PC-3 (cell line): ENCODE results near the gene SLC25A6. TPM values are rescaled to one million over a fixed set of nuclear protein-coding genes. Genes with fewer than 3 reads are reported as not detected.

Experiments used
- ATAC-seq: fragments of 200-7000 bp; cut with Tn5 transposase; 2 replicates; pipeline ENCODE4 v1.9.1; 2020; ENCODE audit warnings: mild to moderate bottlenecking, moderate library complexity
- BruUV-seq: library from RNA; stranded (reverse); fragments of 400-500 nt; replicated peaks from 2 replicates; lab custom pipeline; 2021; lab: Mats Ljungman, UMichigan
- CTCF ChIA-PET: fragments of 300-600 bp; sonication (Branson Sonifier 250); formaldehyde crosslinking; loops from one replicate; lab custom pipeline; 2022; ENCODE audit warnings: antibody characterized with exemption; lab: Charles Lee
- POLR2A ChIA-PET: fragments of 300-600 bp; sonication (Branson Sonifier 250); formaldehyde crosslinking; loops from one replicate; lab custom pipeline; 2022; ENCODE audit warnings: antibody characterized with exemption; ENCODE audit not compliant: unreplicated experiment; lab: Charles Lee
- DNase-seq: peaks from one replicate; pipeline ENCODE4 v3.0.0-alpha.2; 2015
- H2AFZ ChIP-seq: fragments of 300-600 bp; sonication (generic); 2 replicates; pipeline ENCODE4 v1.6.0; 2016; ENCODE audit warnings: antibody characterized with exemption, low read length
- H3F3A ChIP-seq: fragments of 300-600 bp; sonication (generic); one replicate; pipeline ENCODE4 v1.6.0; 2017; ENCODE audit warnings: antibody characterized with exemption, low read length, control low read depth, mild to moderate bottlenecking; ENCODE audit not compliant: unreplicated experiment
- H3K27ac ChIP-seq: fragments of 300-600 bp; sonication (generic); 2 replicates; pipeline ENCODE4 v1.5.1; 2016; ENCODE audit warnings: mild to moderate bottlenecking, low read length
- H3K27me3 ChIP-seq: fragments of 300-600 bp; sonication (generic); 2 replicates; pipeline ENCODE4 v1.6.1; 2016; ENCODE audit warnings: low read length, mixed read lengths
- H3K36me3 ChIP-seq: fragments of 300-600 bp; sonication (generic); 2 replicates; pipeline ENCODE4 v1.6.1; 2016; ENCODE audit warnings: low read depth, mixed run types, low read length, mixed read lengths
- H3K4me1 ChIP-seq: fragments of 300-600 bp; sonication (generic); 2 replicates; pipeline ENCODE4 v1.5.1; 2016; ENCODE audit warnings: low read length; ENCODE audit not compliant: insufficient read depth
- H3K4me2 ChIP-seq: fragments of 300-600 bp; sonication (generic); 2 replicates; pipeline ENCODE4 v1.6.0; 2016; ENCODE audit warnings: low read length
- H3K4me3 ChIP-seq: fragments of 300-600 bp; sonication (generic); 2 replicates; pipeline ENCODE4 v1.5.1; 2016; ENCODE audit warnings: mild to moderate bottlenecking, low read length, mixed read lengths
- H3K79me2 ChIP-seq: fragments of 300-600 bp; sonication (generic); 2 replicates; pipeline ENCODE4 v1.6.1; 2017; ENCODE audit warnings: low read length, mixed read lengths
- H3K9ac ChIP-seq: fragments of 300-600 bp; sonication (generic); 2 replicates; pipeline ENCODE4 v1.6.0; 2016; ENCODE audit warnings: mild to moderate bottlenecking, low read length
- H3K9me2 ChIP-seq: fragments of 300-600 bp; sonication (generic); replicated peaks from 2 replicates; pipeline ENCODE4 v1.6.1; 2016; ENCODE audit warnings: mixed run types, low read length, mixed read lengths
- H3K9me3 ChIP-seq: fragments of 300-600 bp; sonication (generic); 2 replicates; pipeline ENCODE4 v1.6.1; 2016; ENCODE audit warnings: low read length, mixed read lengths
- H4K20me1 ChIP-seq: fragments of 300-600 bp; sonication (generic); 2 replicates; pipeline ENCODE4 v1.6.1; 2016; ENCODE audit warnings: low read length, mixed read lengths
- CTCF ChIP-seq: fragments of 300-600 bp; sonication (generic); conservative IDR thresholded peaks from 2 replicates; pipeline ENCODE4 v1.5.1; 2017; ENCODE audit warnings: antibody characterized with exemption, low read depth, mild to moderate bottlenecking, low read length
- EZH2 ChIP-seq: fragments of 300-600 bp; sonication (generic); IDR thresholded peaks from one replicate; pipeline ENCODE4 v1.6.1; 2017; ENCODE audit warnings: antibody characterized with exemption, mild to moderate bottlenecking, low read length; ENCODE audit not compliant: unreplicated experiment
- EZH2phosphoT487 ChIP-seq: fragments of 300-600 bp; sonication (generic); IDR thresholded peaks from 2 replicates; pipeline ENCODE4 v1.6.1; 2018; ENCODE audit warnings: mild to moderate bottlenecking, antibody characterized with exemption, low read length, borderline replicate concordance
- intact Hi-C: fragments of 100-400 bp; cut with micrococcal nuclease; formaldehyde crosslinking; loops from 2 replicates; pipeline ENCODE4 v1.9.0; 2023
- total RNA-seq: library from RNA; depleted of rRNA; stranded (reverse); fragments of >200 nt; gene quantifications from 2 replicates; pipeline ENCODE4 v1.2.3, GENCODE V29; 2014

SLC25A6 gene
- total RNA-seq, 1 experiment from 2014 or later, result 178 TPM

DNA sequence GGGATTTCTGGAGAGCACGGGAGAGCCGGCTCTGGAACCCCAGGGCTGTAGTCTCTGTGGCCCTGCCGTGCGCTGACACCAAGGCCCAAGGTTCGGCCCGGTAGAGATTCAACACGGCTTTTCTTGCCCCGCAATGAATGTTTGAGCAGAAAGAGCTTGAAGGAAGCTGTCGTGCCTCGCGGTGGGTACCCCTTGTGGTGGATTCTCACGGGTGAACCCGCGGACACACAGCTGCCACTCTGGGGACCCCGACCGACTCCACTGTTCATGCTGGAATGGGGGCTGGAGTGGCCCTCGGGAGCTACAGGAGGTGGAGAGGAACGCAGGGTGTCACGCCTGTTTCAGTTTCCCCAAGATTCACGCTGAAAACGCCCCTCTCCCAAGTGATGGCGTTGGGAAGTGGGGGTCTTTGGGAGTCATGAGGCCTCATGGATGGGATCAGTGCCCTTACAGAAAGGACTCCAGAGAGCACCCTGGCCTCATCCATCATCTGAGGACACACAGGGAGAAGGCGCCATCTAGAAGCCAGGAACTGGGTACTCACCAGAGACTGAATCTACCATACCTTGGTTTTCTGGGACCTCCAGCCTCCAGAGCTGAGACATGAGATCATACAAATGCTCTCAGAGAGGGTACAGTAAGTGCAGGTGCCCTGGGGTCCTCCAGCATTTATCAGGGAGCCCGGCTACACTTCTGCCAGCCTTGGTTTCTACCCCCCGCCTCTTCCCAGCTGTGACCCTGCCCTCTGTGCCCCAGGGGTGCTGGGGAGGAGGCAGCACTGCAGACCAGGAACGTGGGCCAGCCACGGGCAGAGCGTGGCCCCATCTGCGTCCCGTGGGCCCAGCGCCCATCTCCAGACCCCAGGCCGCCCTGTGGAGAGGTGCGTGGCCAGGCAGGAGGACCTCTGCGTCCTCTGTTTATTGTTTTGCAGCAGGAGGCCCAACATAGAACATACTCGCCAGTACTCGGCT, 6.4 kb downstream of the SLC25A6 start:
- H4K20me1 ChIP-seq, result peaks cover 56% of the 10 kb centered on the region
- H3F3A ChIP-seq, result no peaks in the 10 kb centered on the region
- no peak overlapping the region for H3K9ac ChIP-seq
- H3K4me1 ChIP-seq, result peaks cover 2% of the 10 kb centered on the region; the same call in 1 of the 2 replicates
- H3K9me2 ChIP-seq, result no peaks in the 10 kb centered on the region
- DNase-seq (no peak), ATAC-seq (no peak)
- H3K9me3 ChIP-seq, result no peaks in the 10 kb centered on the region
- H3K27me3 ChIP-seq, result no peaks in the 10 kb centered on the region
- H3K79me2 ChIP-seq, result peaks cover 29% of the 10 kb centered on the region
- H3K36me3 ChIP-seq, result peaks cover 49% of the 10 kb centered on the region
- intact Hi-C loops, result no loop called here
- no peak overlapping the region for H3K4me2 ChIP-seq
- TF ChIP-seq EZH2phosphoT487 (no peak), EZH2 (no peak), CTCF (no peak)
- ChIA-PET POLR2A (no interaction called here), CTCF (no interaction called here)
- H3K27ac ChIP-seq, result no peak overlapping the region
- no peak overlapping the region for H3K4me3 ChIP-seq
- no TSS peak for BruUV-seq
- no peak overlapping the region for H2AFZ ChIP-seq

DNA sequence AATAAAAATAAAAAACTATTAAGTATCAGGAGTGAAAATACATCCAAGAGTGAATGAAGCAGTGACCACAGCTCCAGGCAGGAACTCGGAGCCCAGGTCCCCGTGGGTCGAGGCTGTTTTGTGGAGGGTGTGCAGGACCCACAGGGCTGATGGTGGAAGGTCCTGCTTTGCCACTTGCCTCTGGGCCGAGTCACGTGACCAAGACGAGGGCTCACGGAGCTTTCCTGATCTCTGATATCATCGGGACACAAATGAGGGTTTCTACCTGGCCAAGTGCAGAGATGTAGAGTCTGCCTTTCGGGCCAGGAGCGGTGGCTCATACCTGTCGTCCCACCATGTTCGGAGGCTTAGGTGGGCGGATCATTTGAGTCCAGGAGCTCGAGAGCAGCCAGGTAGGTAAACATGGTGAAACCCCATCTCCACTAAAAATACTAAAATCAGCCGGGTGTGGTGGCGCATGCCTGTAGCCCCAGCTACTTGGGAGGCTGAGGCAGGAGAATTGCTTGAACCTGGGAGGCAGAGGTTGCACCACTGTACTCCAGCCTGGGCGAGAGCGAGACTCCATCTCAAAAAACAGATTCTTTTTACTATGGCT, 7.2 kb downstream of the SLC25A6 start:
- Histone ChIP-seq H3K9me3 (no peaks in the 10 kb centered on the region), H3K79me2 (peaks cover 21% of the 10 kb centered on the region), H3K9me2 (no peaks in the 10 kb centered on the region), H3K27me3 (no peaks in the 10 kb centered on the region), H3K27ac (no peak overlapping the region), H4K20me1 (peaks cover 48% of the 10 kb centered on the region), H2AFZ (no peak overlapping the region), H3K4me3 (no peak overlapping the region), H3K36me3 (peaks cover 41% of the 10 kb centered on the region), H3K9ac (no peak overlapping the region), H3K4me2 (no peak overlapping the region), H3F3A (no peaks in the 10 kb centered on the region), H3K4me1 (no peaks in the 10 kb centered on the region)
- TF ChIP-seq EZH2 (no peak), CTCF (no peak), EZH2phosphoT487 (no peak)
- POLR2A ChIA-PET, result no interaction called here
- ATAC-seq (no peak), DNase-seq (no peak)
- BruUV-seq, result no TSS peak
- CTCF ChIA-PET, result no interaction called here
- intact Hi-C loops, result no loop called here
